GM18517 (cell line): ENCODE results near the gene USP24.
"Not testable (repeated sequence)": the region's sequence is repeated elsewhere in the genome, so short reads cannot be mapped to it uniquely, and the experiment has no call there.

Experiments
- ATAC-seq: cut with Tn5 transposase; IDR thresholded peaks from one replicate; pipeline ENCODE4 v1.9.1; 2021; ENCODE audit warnings: mild to moderate bottlenecking, moderate library complexity; ENCODE audit not compliant: unreplicated experiment

USP24 gene

GRCh38 chr1:55230659-55231058 is 15.5 kb upstream of the USP24 start:
- ATAC-seq = no peak

- not testable (repeated sequence) for ATAC-seq
Observed at GRCh38 chr1:55229726-55230125, 14.6 kb upstream of the USP24 start.

GRCh38 chr1:55225228-55225627 is 10.1 kb upstream of the USP24 start:
- no peak for ATAC-seq

- no peak for ATAC-seq
Observed at GRCh38 chr1:55224729-55225128, 9.6 kb upstream of the USP24 start.

- ATAC-seq = no peak
Observed at GRCh38 chr1:55222152-55222551, 7.0 kb upstream of the USP24 start.

- no peak for ATAC-seq
Observed at GRCh38 chr1:55217226-55217986, 2.2 kb upstream of the USP24 start.

GRCh38 chr1:55216096-55216495 is 932 bp upstream of the USP24 start:
- no peak for ATAC-seq

- peak; percentile 26 for ATAC-seq
Observed at GRCh38 chr1:55214934-55215193, 300 bp downstream of the USP24 start.

GRCh38 chr1:55214212-55214933 is 791 bp downstream of the USP24 start:
- ATAC-seq = peak; percentile 16

- ATAC-seq = no peak
Observed at GRCh38 chr1:55213885-55214211, 1.3 kb downstream of the USP24 start.

GRCh38 chr1:55213151-55213884 is 1.8 kb downstream of the USP24 start:
- no peak for ATAC-seq

GRCh38 chr1:55212349-55213150 is 2.6 kb downstream of the USP24 start:
- no peak for ATAC-seq

- no peak for ATAC-seq
Observed at GRCh38 chr1:55211863-55212262, 3.3 kb downstream of the USP24 start.

GRCh38 chr1:55210990-55211801 is 4.0 kb downstream of the USP24 start:
- no peak for ATAC-seq

- ATAC-seq = no peak
Observed at GRCh38 chr1:55209247-55209646, 5.9 kb downstream of the USP24 start.

GRCh38 chr1:55206210-55206609 is 9.0 kb downstream of the USP24 start:
- no peak for ATAC-seq

GRCh38 chr1:55204997-55205396 is 10.2 kb downstream of the USP24 start:
- ATAC-seq = peak; percentile 85

- no peak for ATAC-seq
Observed at GRCh38 chr1:55203064-55203463, 12.1 kb downstream of the USP24 start.

GRCh38 chr1:55200667-55201066 is 14.5 kb downstream of the USP24 start:
- no peak for ATAC-seq

- ATAC-seq = not testable (repeated sequence)
Observed at GRCh38 chr1:55199735-55200134, 15.4 kb downstream of the USP24 start.
